NCI-H2081 treated with DMSO at 0.1 percent for 48 hours (cell line): ENCODE data around the gene ZFHX3.

Source experiments
- DNase-seq: peaks from one replicate; lab custom pipeline; 2025; lab: John Stamatoyannopoulos, UW

Gene ZFHX3

GRCh38 chr16:73037845-73038570, 9.9 kb downstream of the ZFHX3 start:
- DNase-seq = no peak

GRCh38 chr16:73037331-73037745, 10.6 kb downstream of the ZFHX3 start:
- DNase-seq = no peak

- DNase-seq = no peak
Observed at GRCh38 chr16:73036074-73036826, 11.7 kb downstream of the ZFHX3 start.

GRCh38 chr16:73034374-73034773, 13.6 kb downstream of the ZFHX3 start:
- no peak for DNase-seq

GRCh38 chr16:73033271-73033998, 14.5 kb downstream of the ZFHX3 start:
- DNase-seq = no peak

- DNase-seq = no peak
Observed at GRCh38 chr16:73032541-73033270, 15.2 kb downstream of the ZFHX3 start.

GRCh38 chr16:73031984-73032383, 15.9 kb downstream of the ZFHX3 start:
- DNase-seq = no peak

- DNase-seq = no peak
Observed at GRCh38 chr16:73031155-73031866, 16.6 kb downstream of the ZFHX3 start.

- DNase-seq = no peak
Observed at GRCh38 chr16:73028721-73029361, 19.1 kb downstream of the ZFHX3 start.

- DNase-seq = no peak
Observed at GRCh38 chr16:73028263-73028662, 19.7 kb downstream of the ZFHX3 start.

- DNase-seq = no peak
Observed at GRCh38 chr16:73027685-73028111, 20.2 kb downstream of the ZFHX3 start.

GRCh38 chr16:73026754-73027684, 20.9 kb downstream of the ZFHX3 start:
- no peak for DNase-seq

- DNase-seq = no peak
Observed at GRCh38 chr16:73025856-73026210, 22.1 kb downstream of the ZFHX3 start.

- no peak for DNase-seq
Observed at GRCh38 chr16:73025151-73025855, 22.6 kb downstream of the ZFHX3 start.

- no peak for DNase-seq
Observed at GRCh38 chr16:73024571-73025105, 23.3 kb downstream of the ZFHX3 start.

- DNase-seq = no peak
Observed at GRCh38 chr16:73023752-73024570, 24.0 kb downstream of the ZFHX3 start.

- no peak for DNase-seq
Observed at GRCh38 chr16:73023320-73023719, 24.6 kb downstream of the ZFHX3 start.

GRCh38 chr16:73022534-73022933, 25.4 kb downstream of the ZFHX3 start:
- DNase-seq = no peak
